ENCODE measurements around the gene CEP170B.
"Not testable (repeated sequence)": the region's sequence is repeated elsewhere in the genome, so short reads cannot be mapped to it uniquely, and the experiment has no call there.

The CEP170B gene

GRCh38 chr14:104944436-104945205 lies 79.6 kb downstream of the CEP170B start:
- not testable (repeated sequence) for DNase-seq (ENCODE audit: low read depth, low spot score)

- not testable (repeated sequence) for DNase-seq (ENCODE audit: low read depth, low spot score)
Observed at GRCh38 chr14:104945266-104945665, 80.2 kb downstream of the CEP170B start.
